GM12874 (cell line): ENCODE measurements around the gene RAPGEF3.

ENCODE experiments used
- TF ChIP-seq, protein P1 (sequence below): IDR thresholded peaks from 2 replicates; pipeline ENCODE4 v1.5.1; 2011; ENCODE audit warnings: low read depth, mild to moderate bottlenecking, control low read depth, low read length, moderate library complexity; ENCODE audit not compliant: insufficient read depth

The RAPGEF3 gene

DNA sequence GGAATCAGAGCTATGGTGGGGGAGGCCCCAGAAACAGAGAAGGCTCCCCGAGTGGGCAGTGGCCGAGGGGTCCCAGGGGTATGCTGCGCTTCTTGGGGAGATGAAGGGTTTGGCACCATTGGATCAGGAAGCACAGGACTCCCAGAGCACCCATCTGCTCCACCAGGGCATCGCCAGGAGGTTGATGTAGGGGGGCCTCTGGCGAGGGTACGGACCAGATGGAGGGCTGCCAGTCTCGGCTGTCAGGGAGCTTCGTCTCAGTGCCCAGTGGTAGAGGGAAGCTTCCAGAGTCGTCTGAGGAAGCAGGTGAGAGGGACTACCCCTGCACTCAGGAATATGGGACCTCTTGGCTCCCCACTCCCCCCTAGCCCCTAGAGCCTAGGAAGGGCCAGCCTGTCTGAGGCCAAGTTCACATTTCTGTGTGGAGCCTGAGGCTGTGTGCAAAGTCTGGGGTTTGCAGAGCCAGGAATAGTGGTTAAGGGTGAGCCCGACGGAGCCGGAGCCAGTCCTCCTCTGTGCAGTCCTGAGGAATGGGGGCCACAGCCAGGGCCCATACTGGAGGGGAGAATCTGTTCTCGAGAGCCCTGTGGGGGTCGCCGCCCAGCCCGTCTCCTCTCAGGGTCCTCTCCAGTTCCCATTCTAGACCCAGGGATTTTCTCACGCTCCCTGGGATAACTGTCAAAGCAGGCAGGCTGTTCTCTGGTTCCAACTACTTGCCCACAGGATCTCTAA lies 24.5 kb upstream of the RAPGEF3 start:
- TF ChIP-seq, protein P1, sequence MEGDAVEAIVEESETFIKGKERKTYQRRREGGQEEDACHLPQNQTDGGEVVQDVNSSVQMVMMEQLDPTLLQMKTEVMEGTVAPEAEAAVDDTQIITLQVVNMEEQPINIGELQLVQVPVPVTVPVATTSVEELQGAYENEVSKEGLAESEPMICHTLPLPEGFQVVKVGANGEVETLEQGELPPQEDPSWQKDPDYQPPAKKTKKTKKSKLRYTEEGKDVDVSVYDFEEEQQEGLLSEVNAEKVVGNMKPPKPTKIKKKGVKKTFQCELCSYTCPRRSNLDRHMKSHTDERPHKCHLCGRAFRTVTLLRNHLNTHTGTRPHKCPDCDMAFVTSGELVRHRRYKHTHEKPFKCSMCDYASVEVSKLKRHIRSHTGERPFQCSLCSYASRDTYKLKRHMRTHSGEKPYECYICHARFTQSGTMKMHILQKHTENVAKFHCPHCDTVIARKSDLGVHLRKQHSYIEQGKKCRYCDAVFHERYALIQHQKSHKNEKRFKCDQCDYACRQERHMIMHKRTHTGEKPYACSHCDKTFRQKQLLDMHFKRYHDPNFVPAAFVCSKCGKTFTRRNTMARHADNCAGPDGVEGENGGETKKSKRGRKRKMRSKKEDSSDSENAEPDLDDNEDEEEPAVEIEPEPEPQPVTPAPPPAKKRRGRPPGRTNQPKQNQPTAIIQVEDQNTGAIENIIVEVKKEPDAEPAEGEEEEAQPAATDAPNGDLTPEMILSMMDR: no peak

DNA sequence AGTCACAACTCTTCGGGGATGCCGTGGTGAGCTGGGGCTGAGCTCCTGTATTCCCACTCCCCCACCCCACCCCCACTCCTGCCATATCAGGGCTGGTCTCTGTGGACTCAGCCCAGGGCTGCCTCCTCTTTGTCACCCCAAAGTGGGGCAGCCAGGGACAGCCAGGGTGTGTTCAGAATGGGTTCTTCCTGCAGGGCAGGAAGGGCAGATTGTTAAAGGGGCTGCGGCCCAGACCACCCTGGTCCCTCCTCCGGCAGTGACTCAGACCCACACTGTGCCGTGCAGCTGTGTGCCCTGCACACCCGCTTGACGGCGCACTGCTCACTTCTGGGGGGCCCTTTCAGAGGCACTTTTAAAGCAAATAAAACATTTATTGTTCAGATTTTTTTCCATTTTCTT lies 23.7 kb upstream of the RAPGEF3 start:
- TF ChIP-seq, protein P1: no peak

DNA sequence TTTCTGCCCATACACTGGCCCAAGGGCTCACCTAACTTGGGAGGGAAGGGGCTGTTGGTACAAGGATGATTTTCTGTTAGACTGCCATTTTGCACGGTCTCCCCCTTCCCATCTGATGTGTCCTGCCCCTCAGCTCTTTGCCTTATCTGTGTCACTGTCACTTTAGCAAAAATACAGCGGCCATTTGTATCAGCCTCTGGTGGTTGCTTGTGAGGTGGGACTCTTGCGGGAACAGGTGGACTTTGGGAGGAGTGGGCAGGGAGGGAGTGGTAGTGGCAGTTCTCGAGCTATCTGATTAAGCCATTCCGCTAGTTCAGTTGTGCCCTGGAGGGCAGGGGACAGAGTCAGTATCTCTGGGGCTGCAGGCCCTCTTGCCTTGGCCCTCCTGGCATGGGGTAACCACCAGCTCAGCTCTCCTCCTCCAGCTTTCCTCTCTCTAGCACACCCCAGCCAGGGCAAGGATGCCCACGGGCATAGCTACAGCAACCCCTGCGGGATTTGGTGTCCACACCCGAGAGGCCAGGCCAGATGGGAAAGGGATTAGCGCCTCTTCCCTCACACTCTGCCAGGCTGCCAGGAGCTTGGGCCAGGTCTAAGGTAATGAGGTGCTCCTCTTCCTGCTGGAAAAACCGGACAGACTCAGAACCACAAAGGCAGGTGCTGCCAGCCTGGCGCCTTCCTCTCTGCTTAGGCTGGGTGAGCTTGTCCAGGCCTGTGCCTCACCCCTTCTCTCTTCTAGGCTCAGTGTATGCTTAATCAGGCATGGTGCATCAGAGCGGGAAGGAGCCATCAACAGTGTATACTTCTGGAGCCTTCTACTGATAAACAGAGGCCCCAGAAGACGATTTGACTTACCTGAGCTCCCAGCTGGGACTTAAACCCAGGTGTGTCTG lies 23.0 kb upstream of the RAPGEF3 start:
- TF ChIP-seq, protein P1: no peak

DNA sequence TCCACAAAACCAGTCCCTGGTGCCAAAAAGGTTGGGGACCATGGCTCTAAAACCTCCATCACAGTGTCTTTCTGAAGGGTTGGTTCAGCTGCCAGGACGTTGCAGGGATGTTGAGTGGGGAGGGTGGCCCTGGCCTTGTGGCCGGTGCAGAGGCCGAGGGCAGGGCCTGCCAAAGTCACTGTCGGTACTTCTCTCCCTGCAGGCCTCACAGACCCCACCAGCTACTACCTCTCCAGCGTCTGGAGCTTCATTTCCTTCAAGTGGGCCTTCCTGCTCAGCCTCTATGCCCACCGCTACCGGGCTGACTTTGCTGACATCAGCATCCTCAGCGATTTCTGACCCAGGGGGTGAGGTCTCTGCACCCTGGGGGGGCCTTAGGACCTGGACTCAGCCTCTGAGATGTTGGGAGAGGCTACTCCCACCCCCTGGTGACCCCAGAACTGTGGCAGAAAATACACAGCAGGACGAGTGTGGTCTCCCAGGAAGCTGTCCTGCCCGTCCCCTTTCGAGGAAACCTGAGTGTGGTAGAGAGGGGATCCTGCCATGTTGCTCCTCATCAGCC lies 21.3 kb upstream of the RAPGEF3 start:
- TF ChIP-seq, protein P1: no peak

DNA sequence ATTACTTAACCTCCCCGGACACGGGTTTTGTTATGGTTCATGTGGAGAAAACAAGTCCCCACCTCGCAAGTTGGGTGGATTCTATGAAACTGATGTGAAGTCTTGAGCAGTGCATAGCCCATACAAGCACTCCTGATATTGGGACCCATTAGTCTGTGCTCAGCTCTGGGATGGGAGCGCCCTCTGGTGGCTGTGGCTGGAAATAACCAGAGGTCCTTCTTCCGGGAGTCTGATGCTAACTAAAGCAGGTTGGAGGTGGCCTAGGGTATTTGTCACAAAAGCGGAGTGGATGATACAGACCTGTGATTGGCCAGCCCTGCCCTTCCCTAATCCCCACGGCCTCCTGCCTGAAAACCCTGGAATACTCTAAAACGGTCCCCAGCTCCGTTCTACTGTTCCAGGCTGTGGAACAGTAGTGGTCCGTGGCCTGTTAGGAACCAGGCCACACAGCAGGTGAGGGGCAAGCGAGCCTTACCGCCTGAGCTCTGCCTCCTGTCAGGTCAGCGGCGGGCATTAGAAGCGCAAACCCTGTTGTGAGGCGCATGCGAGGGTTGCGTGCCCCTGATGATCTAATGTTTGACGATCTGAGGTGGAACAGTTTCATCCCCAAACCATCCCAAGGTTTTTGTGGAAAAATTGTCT lies 20.7 kb upstream of the RAPGEF3 start:
- TF ChIP-seq, protein P1: peak; percentile 88

DNA sequence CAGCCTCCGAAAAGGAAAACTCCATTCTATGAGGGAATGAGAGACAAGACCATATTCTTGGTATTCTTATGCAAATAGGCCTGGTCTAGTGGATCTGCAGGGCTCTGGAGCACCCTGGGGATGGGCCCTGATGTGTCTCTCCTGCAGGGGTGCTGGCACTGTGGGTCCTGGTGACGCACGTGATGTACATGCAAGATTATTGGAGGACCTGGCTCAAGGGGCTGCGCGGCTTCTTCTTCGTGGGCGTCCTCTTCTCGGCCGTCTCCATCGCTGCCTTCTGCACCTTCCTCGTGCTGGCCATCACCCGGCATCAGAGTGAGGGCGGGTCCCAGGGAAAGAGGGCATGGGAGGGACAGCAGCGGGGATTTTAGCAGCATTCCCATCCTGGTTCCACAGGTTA lies 20.2 kb upstream of the RAPGEF3 start:
- TF ChIP-seq, protein P1: no peak
